ENCODE measurements around the gene SPTLC3. TPM values are rescaled to one million over a fixed set of nuclear protein-coding genes. Genes with fewer than 3 reads are reported as not detected.

The SPTLC3 gene
- polyA plus RNA-seq, 1 of the 3 experiments (the other 2 are of a cell fraction), result 0.02 TPM

GRCh38 chr20:13183005-13183404 lies 174.2 kb downstream of the SPTLC3 start (continued):
- TF ChIP-seq REST (IDR thresholded peaks at IDR 0.05; ENCODE audit: low read depth, low read length) (no peak), ELF1 (IDR thresholded peaks at IDR 0.05) (no peak), IRF3 (IDR thresholded peaks at IDR 0.05; ENCODE audit: low read depth, low read length) (no peak), RCOR1 (IDR thresholded peaks at IDR 0.05; ENCODE audit: low read length) (no peak), POLR2AphosphoS5 (IDR thresholded peaks at IDR 0.05; ENCODE audit: low read depth, low read length) (no peak), MXI1 (IDR thresholded peaks at IDR 0.05; ENCODE audit: low read depth, low read length) (no peak)

- no peaks in the 10 kb centered on the region for H3K79me2 ChIP-seq (ENCODE audit: insufficient read depth)
- CTCF ChIA-PET, result no interaction called here
- no peaks in the 10 kb centered on the region for H3F3A ChIP-seq (replicated peaks; ENCODE audit: insufficient read depth)
- no peak overlapping the region for H2AFZ ChIP-seq (ENCODE audit: low read depth)
- no peak for TF ChIP-seq TCF12 (IDR thresholded peaks at IDR 0.05)
- no peak for TF ChIP-seq NFIC (IDR thresholded peaks at IDR 0.05; ENCODE audit: borderline replicate concordance)
- no peak for TF ChIP-seq MAX (IDR thresholded peaks at IDR 0.05; ENCODE audit: low read depth)
- no peak for TF ChIP-seq USF2 (IDR thresholded peaks at IDR 0.05; ENCODE audit: borderline replicate concordance, low read depth, low read length)
- no peak for TF ChIP-seq SIN3A (IDR thresholded peaks at IDR 0.05; ENCODE audit: borderline replicate concordance, low read depth, low read length)
- TF ChIP-seq RCOR1 (IDR thresholded peaks at IDR 0.05; ENCODE audit: low read length), result no peak
- TF ChIP-seq ELF1 (IDR thresholded peaks at IDR 0.05), result no peak
- H3K9me2 ChIP-seq, result no peaks in the 10 kb centered on the region
- H3K4me1 ChIP-seq (ENCODE audit: control insufficient read depth in 1 of 2, insufficient read depth in 2 of 2, low read depth in 1 of 2, low read length in 1 of 2), result no peaks in the 10 kb centered on the region
- no peaks in the 10 kb centered on the region for H3K9me3 ChIP-seq
- no peaks in the 10 kb centered on the region for H4K20me1 ChIP-seq (ENCODE audit: insufficient read depth)
- no peak overlapping the region for H3K9ac ChIP-seq
- WGBS (ENCODE audit: low lambda C conversion rate), result 5% methylated on average over 3 of the region's 3 CpGs
- no peak overlapping the region for H3K4me2 ChIP-seq
- H3K4me3 ChIP-seq (ENCODE audit: low read depth in 2 of 2, low read length in 1 of 2), result no peak overlapping the region
- H3K36me3 ChIP-seq (replicated peaks in 1 of 2; ENCODE audit: control insufficient read depth in 1 of 2, insufficient read depth in 2 of 2, low read length in 1 of 2), result no peaks in the 10 kb centered on the region
- no peak for DNase-seq
- H3K27ac ChIP-seq (ENCODE audit: low read depth in 2 of 2, low read length in 1 of 2), result no peak overlapping the region
- POLR2A ChIA-PET, result no interaction called here
- H3K27me3 ChIP-seq (ENCODE audit: insufficient read depth), result no peaks in the 10 kb centered on the region
These were observed 177.4 kb downstream of the SPTLC3 start for GRCh38 chr20:13186043-13186774.

All from SK-N-SH (cell line).